MM.1S (cell line): ENCODE measurements around the gene EXOSC3.

Experiments used
- DNase-seq: peaks from one replicate; pipeline ENCODE4 v3.0.0-alpha.2; 2015
- H2AFZ ChIP-seq: fragments of 300-600 bp; sonication (generic); 2 replicates; pipeline ENCODE4 v1.6.0; 2016; ENCODE audit warnings: antibody characterized with exemption, low read length
- H3F3A ChIP-seq: fragments of 300-600 bp; sonication (generic); 2 replicates; pipeline ENCODE4 v1.6.1; 2016; ENCODE audit warnings: mild to moderate bottlenecking, antibody characterized with exemption, low read length, moderate library complexity, mixed read lengths; ENCODE audit not compliant: insufficient read depth
- H3K27ac ChIP-seq: fragments of 300-600 bp; sonication (generic); 2 replicates; pipeline ENCODE4 v1.5.1; 2016; ENCODE audit warnings: mild to moderate bottlenecking, low read length
- H3K27me3 ChIP-seq: fragments of 300-600 bp; sonication (generic); replicated peaks from 2 replicates; pipeline ENCODE4 v1.6.0; 2016; ENCODE audit warnings: low read length; ENCODE audit not compliant: insufficient read depth
- H3K36me3 ChIP-seq: fragments of 300-600 bp; sonication (generic); replicated peaks from 2 replicates; pipeline ENCODE4 v1.6.1; 2016; ENCODE audit warnings: mild to moderate bottlenecking, low read length, mixed read lengths; ENCODE audit not compliant: insufficient read depth
- H3K4me1 ChIP-seq: fragments of 300-600 bp; sonication (generic); 2 replicates; pipeline ENCODE4 v1.6.1; 2016; ENCODE audit warnings: low read length, mixed read lengths
- H3K4me2 ChIP-seq: fragments of 300-600 bp; sonication (generic); 2 replicates; pipeline ENCODE4 v1.6.0; 2016; ENCODE audit warnings: low read depth, low read length
- H3K4me3 ChIP-seq: fragments of 300-600 bp; sonication (generic); 2 replicates; pipeline ENCODE4 v1.5.1; 2016; ENCODE audit warnings: low read length, mixed read lengths
- H3K79me2 ChIP-seq: fragments of 300-600 bp; sonication (generic); 2 replicates; pipeline ENCODE4 v1.6.1; 2016; ENCODE audit warnings: mixed run types, low read length, mixed read lengths
- H3K9ac ChIP-seq: fragments of 300-600 bp; sonication (generic); 2 replicates; pipeline ENCODE4 v1.6.1; 2016; ENCODE audit warnings: low read length, mixed read lengths
- H3K9me2 ChIP-seq: fragments of 300-600 bp; sonication (generic); replicated peaks from 2 replicates; pipeline ENCODE4 v1.6.1; 2016; ENCODE audit warnings: mild to moderate bottlenecking, low read length, mixed read lengths; ENCODE audit not compliant: insufficient read depth
- H3K9me3 ChIP-seq: fragments of 300-600 bp; sonication (generic); replicated peaks from 2 replicates; pipeline ENCODE4 v1.6.1; 2016; ENCODE audit warnings: mild to moderate bottlenecking, low read length, mixed read lengths; ENCODE audit not compliant: insufficient read depth
- H4K20me1 ChIP-seq: fragments of 300-600 bp; sonication (generic); 2 replicates; pipeline ENCODE4 v1.6.1; 2016; ENCODE audit warnings: mild to moderate bottlenecking, low read length, moderate library complexity, mixed read lengths; ENCODE audit not compliant: insufficient read depth
- CTCF ChIP-seq: fragments of 300-600 bp; sonication (generic); IDR thresholded peaks from 2 replicates; pipeline ENCODE4 v1.5.1; 2016; ENCODE audit warnings: antibody characterized with exemption, low read length, mixed read lengths
- EZH2 ChIP-seq: fragments of 300-600 bp; sonication (generic); optimal IDR thresholded peaks from 2 replicates; pipeline ENCODE3; 2017; ENCODE audit warnings: low read depth, mild to moderate bottlenecking, antibody characterized with exemption, low read length, mixed read lengths
- EZH2phosphoT487 ChIP-seq: fragments of 300-600 bp; sonication (generic); IDR thresholded peaks from 2 replicates; pipeline ENCODE4 v1.6.1; 2018; ENCODE audit warnings: antibody characterized with exemption, low read length

EXOSC3 gene

GRCh38 chr9:37792122-37792521 lies 7.3 kb upstream of the EXOSC3 start:
- no peak overlapping the region for H3K4me2 ChIP-seq
- TF ChIP-seq EZH2 (no peak), CTCF (no peak), EZH2phosphoT487 (no peak)
- H3K9me3 ChIP-seq, result no peaks in the 10 kb centered on the region
- no peak overlapping the region for H3K9ac ChIP-seq
- H3F3A ChIP-seq, result no peaks in the 10 kb centered on the region
- H3K27ac ChIP-seq, result no peak overlapping the region
- no peaks in the 10 kb centered on the region for H3K9me2 ChIP-seq
- no peak overlapping the region for H3K4me3 ChIP-seq
- H2AFZ ChIP-seq, result no peak overlapping the region
- no peaks in the 10 kb centered on the region for H3K79me2 ChIP-seq
- H3K36me3 ChIP-seq, result no peaks in the 10 kb centered on the region
- no peak for DNase-seq
- H4K20me1 ChIP-seq, result no peaks in the 10 kb centered on the region
- no peaks in the 10 kb centered on the region for H3K27me3 ChIP-seq
- no peaks in the 10 kb centered on the region for H3K4me1 ChIP-seq

GRCh38 chr9:37790096-37790495 lies 5.2 kb upstream of the EXOSC3 start:
- no peak overlapping the region for H3K9ac ChIP-seq
- no peaks in the 10 kb centered on the region for H4K20me1 ChIP-seq
- H3F3A ChIP-seq, result 0 out of 2 replicates have a peak, but pooled peaks cover 2% of the 10 kb centered on the region
- H3K27ac ChIP-seq, result no peak overlapping the region
- no peak for DNase-seq
- H3K79me2 ChIP-seq, result peaks cover 2% of the 10 kb centered on the region; the same call in 1 of the 2 replicates
- H3K9me2 ChIP-seq, result no peaks in the 10 kb centered on the region
- no peak overlapping the region for H3K4me3 ChIP-seq
- H3K27me3 ChIP-seq, result no peaks in the 10 kb centered on the region
- TF ChIP-seq EZH2 (no peak), EZH2phosphoT487 (no peak), CTCF (no peak)
- no peaks in the 10 kb centered on the region for H3K9me3 ChIP-seq
- H3K4me2 ChIP-seq, result no peak overlapping the region
- H3K36me3 ChIP-seq, result no peaks in the 10 kb centered on the region
- no peak overlapping the region for H2AFZ ChIP-seq
- no peaks in the 10 kb centered on the region for H3K4me1 ChIP-seq

GRCh38 chr9:37788332-37788731 lies 3.5 kb upstream of the EXOSC3 start:
- no peak for DNase-seq
- no peaks in the 10 kb centered on the region for H3K9me3 ChIP-seq
- H4K20me1 ChIP-seq, result no peaks in the 10 kb centered on the region
- TF ChIP-seq EZH2 (no peak), CTCF (no peak), EZH2phosphoT487 (no peak)
- no peaks in the 10 kb centered on the region for H3K36me3 ChIP-seq
- no peak overlapping the region for H3K27ac ChIP-seq
- H3K4me3 ChIP-seq, result no peak overlapping the region
- H2AFZ ChIP-seq, result no peak overlapping the region
- H3F3A ChIP-seq, result 0 out of 2 replicates have a peak, but pooled peaks cover 6% of the 10 kb centered on the region
- H3K79me2 ChIP-seq, result peaks cover 19% of the 10 kb centered on the region
- no peak overlapping the region for H3K9ac ChIP-seq
- no peaks in the 10 kb centered on the region for H3K9me2 ChIP-seq
- H3K27me3 ChIP-seq, result no peaks in the 10 kb centered on the region
- peaks cover 1% of the 10 kb centered on the region; the same call in 1 of the 2 replicates for H3K4me1 ChIP-seq
- no peak overlapping the region for H3K4me2 ChIP-seq
